Suprapubic skin (tissue), 4 donors: ENCODE results near the gene ANK3. TPM values are rescaled to one million over a fixed set of nuclear protein-coding genes. Genes with fewer than 3 reads are reported as not detected.
"Not testable (repeated sequence)": the region's sequence is repeated elsewhere in the genome, so short reads cannot be mapped to it uniquely, and the experiment has no call there.

Experiments
- DNase-seq, 2 donors: peaks; one replicate each; pipeline ENCODE4 v3.0.0-alpha.2; 2019; ENCODE audit warnings: low spot score in 2 of 2
- H3K27ac ChIP-seq: fragments of 200-600 bp; sonication (generic); one replicate; pipeline ENCODE4 v1.5.1; 2019
- H3K27me3 ChIP-seq: fragments of 200-600 bp; sonication (generic); one replicate; pipeline ENCODE4 v1.5.1; 2019
- H3K36me3 ChIP-seq: fragments of 200-600 bp; sonication (generic); one replicate; pipeline ENCODE4 v1.5.1; 2019
- H3K4me1 ChIP-seq: fragments of 200-600 bp; sonication (generic); one replicate; pipeline ENCODE4 v1.5.1; 2019
- H3K4me3 ChIP-seq: fragments of 200-600 bp; sonication (generic); one replicate; pipeline ENCODE4 v1.5.1; 2019; ENCODE audit warnings: mild to moderate bottlenecking
- H3K9me3 ChIP-seq: fragments of 200-600 bp; sonication (generic); one replicate; pipeline ENCODE4 v1.5.1; 2019
- CTCF ChIP-seq, 2 donors: fragments of 200-600 bp in 1 of 2; fragments of 450-650 bp in 1 of 2; sonication (generic) in 1 of 2; IDR thresholded peaks; one replicate each; pipeline ENCODE4 v1.5.1; 2016 to 2019; ENCODE audit warnings: antibody characterized with exemption in 2 of 2, mild to moderate bottlenecking in 1 of 2, moderate library complexity in 1 of 2
- EP300 ChIP-seq: sonication (generic); formaldehyde crosslinking; IDR thresholded peaks from one replicate; pipeline ENCODE4 v1.6.1; 2017; ENCODE audit warnings: antibody characterized with exemption
- POLR2A ChIP-seq, 2 donors: fragments of 450-650 bp; IDR thresholded peaks; one replicate each; pipeline ENCODE4 v1.6.1; 2017; ENCODE audit warnings: antibody characterized with exemption in 2 of 2, mild to moderate bottlenecking in 2 of 2, moderate library complexity in 2 of 2
- POLR2AphosphoS5 ChIP-seq, 3 donors: sonication (generic); formaldehyde crosslinking; IDR thresholded peaks; one replicate each; pipeline ENCODE4 v1.6.1; 2017; ENCODE audit warnings: antibody characterized with exemption in 3 of 3
- WGBS: methylation state at CpG from one replicate; pipeline ENCODE4 v1.1.5; 2018; 5-methylcytosine and 5-hydroxymethylcytosine counted together
- total RNA-seq, 4 donors: library from RNA; depleted of rRNA; stranded (reverse); fragments of >200 nt; gene quantifications; one replicate each; pipeline ENCODE4 v1.1.0, GENCODE V29; 2016

The ANK3 gene
- total RNA-seq, 4 donors from 2014 or later, result 89.1 to 191 (median 112) TPM

GRCh38 chr10:60292998-60293397 lies 96.7 kb downstream of the ANK3 start:
- WGBS, result 89% methylated on average over 8 of the region's 8 CpGs
- TF ChIP-seq EP300 (no peak), POLR2AphosphoS5 (IDR thresholded peaks at IDR 0.05) (no peak), CTCF (IDR thresholded peaks at IDR 0.05) (no peak), POLR2A (IDR thresholded peaks at IDR 0.05) (no peak)
- H3K27me3 ChIP-seq, result no peaks in the 10 kb centered on the region
- H3K36me3 ChIP-seq, result no peaks in the 10 kb centered on the region
- DNase-seq, result no peak
- H3K4me1 ChIP-seq, result peaks cover 7% of the 10 kb centered on the region
- no peaks in the 10 kb centered on the region for H3K9me3 ChIP-seq
- H3K4me3 ChIP-seq, result no peak overlapping the region
- no peak overlapping the region for H3K27ac ChIP-seq

GRCh38 chr10:60292536-60292935 lies 97.1 kb downstream of the ANK3 start:
- H3K9me3 ChIP-seq, H3K27me3 ChIP-seq, H3K36me3 ChIP-seq, DNase-seq, H3K27ac ChIP-seq, H3K4me1 ChIP-seq, H3K4me3 ChIP-seq: not testable (repeated sequence)
- WGBS, result 62% methylated on average over 6 of the region's 6 CpGs

- Histone ChIP-seq H3K36me3 (no peaks in the 10 kb centered on the region), H3K27me3 (no peaks in the 10 kb centered on the region), H3K4me3 (no peak overlapping the region), H3K9me3 (no peaks in the 10 kb centered on the region), H3K4me1 (peaks cover 7% of the 10 kb centered on the region), H3K27ac (no peak overlapping the region)
- TF ChIP-seq CTCF (IDR thresholded peaks at IDR 0.05) (no peak), POLR2A (IDR thresholded peaks at IDR 0.05) (no peak), EP300 (no peak), POLR2AphosphoS5 (IDR thresholded peaks at IDR 0.05) (no peak)
- 73% methylated on average over 5 of the region's 5 CpGs for WGBS
- no peak for DNase-seq
These were observed 98.2 kb downstream of the ANK3 start for GRCh38 chr10:60291344-60291930.

- Histone ChIP-seq H3K9me3 (no peaks in the 10 kb centered on the region), H3K36me3 (no peaks in the 10 kb centered on the region)
- TF ChIP-seq POLR2AphosphoS5 (IDR thresholded peaks at IDR 0.05) (no peak), EP300 (no peak), CTCF (IDR thresholded peaks at IDR 0.05) (no peak), POLR2A (IDR thresholded peaks at IDR 0.05) (no peak)
These were observed 99.1 kb downstream of the ANK3 start for GRCh38 chr10:60290558-60290957.

GRCh38 chr10:60289800-60290199 lies 99.9 kb downstream of the ANK3 start:
- H3K9me3 ChIP-seq, result no peaks in the 10 kb centered on the region
- H3K27ac ChIP-seq, result no peak overlapping the region
- peaks cover 7% of the 10 kb centered on the region for H3K4me1 ChIP-seq
- no peak overlapping the region for H3K4me3 ChIP-seq
- H3K27me3 ChIP-seq, result no peaks in the 10 kb centered on the region
- TF ChIP-seq POLR2AphosphoS5 (IDR thresholded peaks at IDR 0.05), result no peak
- no peak for TF ChIP-seq POLR2A (IDR thresholded peaks at IDR 0.05)
- no peak for TF ChIP-seq EP300
- no peak for TF ChIP-seq CTCF (IDR thresholded peaks at IDR 0.05)
- DNase-seq, result no peak
- H3K36me3 ChIP-seq, result no peaks in the 10 kb centered on the region
- 75% methylated on average over 9 of the region's 9 CpGs for WGBS

More at GRCh38 chr10:60290558-60290957, 99.1 kb downstream of the ANK3 start:
- no peaks in the 10 kb centered on the region for H3K27me3 ChIP-seq
- peaks cover 7% of the 10 kb centered on the region for H3K4me1 ChIP-seq
- DNase-seq, result no peak
- no peak overlapping the region for H3K4me3 ChIP-seq
- H3K27ac ChIP-seq, result no peak overlapping the region

- no peaks in the 10 kb centered on the region for H3K36me3 ChIP-seq
- H3K9me3 ChIP-seq, result no peaks in the 10 kb centered on the region
- peaks cover 7% of the 10 kb centered on the region for H3K4me1 ChIP-seq
- H3K4me3 ChIP-seq, result no peak overlapping the region
- H3K27me3 ChIP-seq, result no peaks in the 10 kb centered on the region
- TF ChIP-seq CTCF (IDR thresholded peaks at IDR 0.05) (no peak), EP300 (no peak), POLR2AphosphoS5 (IDR thresholded peaks at IDR 0.05) (no peak), POLR2A (IDR thresholded peaks at IDR 0.05) (no peak)
- WGBS, result 85% methylated on average over 3 of the region's 3 CpGs
- H3K27ac ChIP-seq, result no peak overlapping the region
- DNase-seq, result no peak
These were observed 101.4 kb downstream of the ANK3 start for GRCh38 chr10:60288256-60288655.
